Transverse colon (tissue), 4 donors: ENCODE data around the gene GALNT17.

Experiments
- EP300 ChIP-seq: sonication (generic); formaldehyde crosslinking; IDR thresholded peaks from one replicate; pipeline ENCODE4 v1.6.1; 2017; ENCODE audit warnings: antibody characterized with exemption, low read depth
- POLR2A ChIP-seq: fragments of 450-650 bp; IDR thresholded peaks from one replicate; pipeline ENCODE4 v1.6.1; 2016; ENCODE audit warnings: antibody characterized with exemption, mild to moderate bottlenecking, moderate library complexity
- POLR2AphosphoS5 ChIP-seq, 3 donors: sonication (generic); formaldehyde crosslinking; IDR thresholded peaks; one replicate each; pipeline ENCODE4 v1.6.1; 2016; ENCODE audit warnings: antibody characterized with exemption in 3 of 3
- TF ChIP-seq, protein P1 (sequence below), 5 experiments: fragments of 200-600 bp in 3 of 5; fragments of 450-650 bp in 2 of 5; sonication (generic) in 3 of 5; IDR thresholded peaks; 1 replicate in 2 of 5; 2 replicates in 3 of 5; pipeline ENCODE4 v1.5.1; 2016 to 2017; ENCODE audit warnings: antibody characterized with exemption in 5 of 5, inconsistent platforms in 3 of 5, mild to moderate bottlenecking in 2 of 5, moderate library complexity in 1 of 5

DNA sequence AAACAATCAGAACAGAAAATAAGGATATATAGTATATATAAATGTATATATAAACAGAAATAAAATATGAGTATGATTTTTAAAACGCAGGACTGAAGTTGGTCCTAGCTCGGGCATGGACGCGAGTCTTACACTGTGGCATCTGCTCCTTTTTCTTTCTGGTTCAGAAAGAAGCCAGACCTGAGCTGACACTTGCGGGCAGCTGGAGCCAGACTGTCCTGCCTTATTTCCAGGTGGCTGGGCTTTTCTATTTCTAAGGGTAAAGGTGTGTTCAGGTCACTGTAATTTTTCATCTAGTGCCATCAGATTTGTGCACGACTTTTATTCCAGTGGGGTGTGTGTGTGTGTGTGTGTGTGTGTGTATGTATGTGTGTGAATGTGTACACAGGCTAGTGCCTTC, 166.4 kb downstream of the GALNT17 start:
- TF ChIP-seq POLR2A: no peak
- TF ChIP-seq, protein P1, sequence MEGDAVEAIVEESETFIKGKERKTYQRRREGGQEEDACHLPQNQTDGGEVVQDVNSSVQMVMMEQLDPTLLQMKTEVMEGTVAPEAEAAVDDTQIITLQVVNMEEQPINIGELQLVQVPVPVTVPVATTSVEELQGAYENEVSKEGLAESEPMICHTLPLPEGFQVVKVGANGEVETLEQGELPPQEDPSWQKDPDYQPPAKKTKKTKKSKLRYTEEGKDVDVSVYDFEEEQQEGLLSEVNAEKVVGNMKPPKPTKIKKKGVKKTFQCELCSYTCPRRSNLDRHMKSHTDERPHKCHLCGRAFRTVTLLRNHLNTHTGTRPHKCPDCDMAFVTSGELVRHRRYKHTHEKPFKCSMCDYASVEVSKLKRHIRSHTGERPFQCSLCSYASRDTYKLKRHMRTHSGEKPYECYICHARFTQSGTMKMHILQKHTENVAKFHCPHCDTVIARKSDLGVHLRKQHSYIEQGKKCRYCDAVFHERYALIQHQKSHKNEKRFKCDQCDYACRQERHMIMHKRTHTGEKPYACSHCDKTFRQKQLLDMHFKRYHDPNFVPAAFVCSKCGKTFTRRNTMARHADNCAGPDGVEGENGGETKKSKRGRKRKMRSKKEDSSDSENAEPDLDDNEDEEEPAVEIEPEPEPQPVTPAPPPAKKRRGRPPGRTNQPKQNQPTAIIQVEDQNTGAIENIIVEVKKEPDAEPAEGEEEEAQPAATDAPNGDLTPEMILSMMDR (IDR thresholded peaks at IDR 0.05): no peak
- TF ChIP-seq EP300: no peak
- TF ChIP-seq POLR2AphosphoS5 (IDR thresholded peaks at IDR 0.05): peak in 1 of 3 donors; percentile 32
